Loucy (cell line): ENCODE measurements around the gene CRABP2.

Experiments
- H2AFZ ChIP-seq: fragments of 200-600 bp; sonication (generic); 2 replicates; pipeline ENCODE4 v1.6.0; 2016; ENCODE audit warnings: antibody characterized with exemption, mild to moderate bottlenecking, low read length, moderate library complexity
- H3F3A ChIP-seq: fragments of 200-600 bp; 2 replicates; pipeline ENCODE4 v1.6.0; 2016; ENCODE audit warnings: antibody characterized with exemption, low read depth, mild to moderate bottlenecking
- H3K27me3 ChIP-seq: fragments of 200-600 bp; sonication (generic); 2 replicates; pipeline ENCODE4 v1.6.1; 2014; ENCODE audit warnings: low read length, mild to moderate bottlenecking; ENCODE audit not compliant: insufficient read depth, poor library complexity, severe bottlenecking
- H3K36me3 ChIP-seq: fragments of 200-600 bp; sonication (generic); 2 replicates; pipeline ENCODE4 v1.6.1; 2016; ENCODE audit warnings: low read length; ENCODE audit not compliant: insufficient read depth
- H3K4me1 ChIP-seq: fragments of 200-600 bp; sonication (generic); 2 replicates; pipeline ENCODE4 v1.5.1; 2014; ENCODE audit warnings: low read length, mild to moderate bottlenecking; ENCODE audit not compliant: insufficient read depth, poor library complexity, severe bottlenecking
- H3K4me2 ChIP-seq: fragments of 200-600 bp; sonication (generic); 2 replicates; pipeline ENCODE4 v1.6.0; 2014; ENCODE audit warnings: antibody characterized with exemption, low read length, low read depth, mild to moderate bottlenecking; ENCODE audit not compliant: poor library complexity, severe bottlenecking
- H3K4me3 ChIP-seq: fragments of 200-600 bp; sonication (generic); 2 replicates; pipeline ENCODE4 v1.5.1; 2014; ENCODE audit warnings: low read length, mild to moderate bottlenecking, mixed read lengths; ENCODE audit not compliant: poor library complexity, severe bottlenecking
- H3K79me2 ChIP-seq: fragments of 200-600 bp; sonication (generic); 2 replicates; pipeline ENCODE4 v1.6.1; 2014; ENCODE audit warnings: low read length; ENCODE audit not compliant: insufficient read depth
- H3K9ac ChIP-seq: fragments of 200-600 bp; sonication (generic); 2 replicates; pipeline ENCODE4 v1.6.0; 2014; ENCODE audit warnings: mild to moderate bottlenecking, low read depth, low read length, moderate library complexity; ENCODE audit not compliant: poor library complexity, severe bottlenecking
- H3K9me2 ChIP-seq: fragments of 200-600 bp; sonication (generic); replicated peaks from 2 replicates; pipeline ENCODE4 v1.6.1; 2016; ENCODE audit warnings: low read depth, low read length, mixed read lengths
- H3K9me3 ChIP-seq: fragments of 200-600 bp; sonication (generic); 2 replicates; pipeline ENCODE4 v1.6.1; 2014; ENCODE audit warnings: mild to moderate bottlenecking, antibody characterized with exemption, low read length, low read depth; ENCODE audit not compliant: insufficient read depth
- H4K20me1 ChIP-seq: fragments of 200-600 bp; sonication (generic); 2 replicates; pipeline ENCODE4 v1.6.0; 2014; ENCODE audit warnings: antibody characterized with exemption, low read length, mild to moderate bottlenecking; ENCODE audit not compliant: insufficient read depth, poor library complexity, severe bottlenecking
- EZH2phosphoT487 ChIP-seq: fragments of 200-600 bp; IDR thresholded peaks from 2 replicates; pipeline ENCODE4 v1.6.1; 2018; ENCODE audit warnings: antibody characterized with exemption, mild to moderate bottlenecking, moderate library complexity, borderline replicate concordance
- TF ChIP-seq, protein P1 (sequence below): fragments of 200-600 bp; sonication (generic); conservative IDR thresholded peaks from 2 replicates; pipeline ENCODE4 v1.5.1; 2014; ENCODE audit warnings: mild to moderate bottlenecking, antibody characterized with exemption, low read length

Gene CRABP2

DNA sequence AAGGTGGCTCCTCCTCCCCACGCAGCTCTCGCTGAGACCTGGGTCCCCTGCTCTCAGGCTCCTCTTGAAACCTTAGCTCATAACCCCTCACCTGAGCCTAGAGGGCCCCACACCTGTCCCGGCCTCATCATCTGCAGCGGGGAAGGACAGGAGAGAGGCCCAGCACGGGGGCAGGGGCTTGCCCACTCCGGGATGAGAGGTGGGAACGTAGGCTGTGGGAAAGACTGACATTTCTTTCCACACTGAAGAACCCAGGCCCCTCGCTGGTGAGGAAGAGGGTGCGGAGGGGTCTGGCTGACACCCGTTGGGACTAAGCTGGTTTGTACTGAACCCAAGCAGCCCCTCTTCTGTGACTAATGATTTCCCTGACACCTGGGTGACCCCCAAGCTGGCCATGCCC lies 14.2 kb downstream of the CRABP2 start:
- H2AFZ ChIP-seq: no peak overlapping the region
- no peak overlapping the region for H3K4me3 ChIP-seq
- no peak overlapping the region for H3K4me2 ChIP-seq
- no peak overlapping the region for H3K9ac ChIP-seq
- peaks cover 21% of the 10 kb centered on the region for H3K4me1 ChIP-seq
- H3K79me2 ChIP-seq: no peaks in the 10 kb centered on the region
- H4K20me1 ChIP-seq: no peaks in the 10 kb centered on the region
- H3K9me2 ChIP-seq: no peaks in the 10 kb centered on the region
- H3K9me3 ChIP-seq: no peaks in the 10 kb centered on the region
- no peak for TF ChIP-seq EZH2phosphoT487
- TF ChIP-seq, protein P1, sequence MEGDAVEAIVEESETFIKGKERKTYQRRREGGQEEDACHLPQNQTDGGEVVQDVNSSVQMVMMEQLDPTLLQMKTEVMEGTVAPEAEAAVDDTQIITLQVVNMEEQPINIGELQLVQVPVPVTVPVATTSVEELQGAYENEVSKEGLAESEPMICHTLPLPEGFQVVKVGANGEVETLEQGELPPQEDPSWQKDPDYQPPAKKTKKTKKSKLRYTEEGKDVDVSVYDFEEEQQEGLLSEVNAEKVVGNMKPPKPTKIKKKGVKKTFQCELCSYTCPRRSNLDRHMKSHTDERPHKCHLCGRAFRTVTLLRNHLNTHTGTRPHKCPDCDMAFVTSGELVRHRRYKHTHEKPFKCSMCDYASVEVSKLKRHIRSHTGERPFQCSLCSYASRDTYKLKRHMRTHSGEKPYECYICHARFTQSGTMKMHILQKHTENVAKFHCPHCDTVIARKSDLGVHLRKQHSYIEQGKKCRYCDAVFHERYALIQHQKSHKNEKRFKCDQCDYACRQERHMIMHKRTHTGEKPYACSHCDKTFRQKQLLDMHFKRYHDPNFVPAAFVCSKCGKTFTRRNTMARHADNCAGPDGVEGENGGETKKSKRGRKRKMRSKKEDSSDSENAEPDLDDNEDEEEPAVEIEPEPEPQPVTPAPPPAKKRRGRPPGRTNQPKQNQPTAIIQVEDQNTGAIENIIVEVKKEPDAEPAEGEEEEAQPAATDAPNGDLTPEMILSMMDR: no peak
- H3K36me3 ChIP-seq: no peaks in the 10 kb centered on the region
- no peaks in the 10 kb centered on the region for H3F3A ChIP-seq
- no peaks in the 10 kb centered on the region for H3K27me3 ChIP-seq

DNA sequence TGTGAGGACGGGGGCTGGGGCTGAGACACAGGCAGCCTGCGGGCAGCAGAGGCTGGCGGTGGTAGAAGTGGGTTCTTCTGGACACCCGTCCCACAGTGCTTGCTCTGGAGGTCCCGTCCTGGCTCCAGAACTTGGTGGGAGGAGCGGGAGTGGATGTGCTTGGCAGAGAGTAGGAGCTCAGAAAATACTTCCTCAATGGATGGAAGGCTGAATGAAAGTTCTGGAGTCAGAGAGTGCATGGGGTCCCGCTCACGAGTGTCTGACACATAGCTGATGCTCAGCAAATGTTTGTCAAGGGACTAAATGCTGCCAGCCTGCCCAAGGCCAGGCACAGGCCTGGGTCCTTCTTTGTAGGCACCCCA lies 14.7 kb downstream of the CRABP2 start:
- H4K20me1 ChIP-seq: no peaks in the 10 kb centered on the region
- H3K4me3 ChIP-seq: no peak overlapping the region
- H3K36me3 ChIP-seq: no peaks in the 10 kb centered on the region
- no peaks in the 10 kb centered on the region for H3K9me3 ChIP-seq
- H3F3A ChIP-seq: no peaks in the 10 kb centered on the region
- no peak overlapping the region for H2AFZ ChIP-seq
- TF ChIP-seq EZH2phosphoT487: no peak
- TF ChIP-seq, protein P1: no peak
- no peak overlapping the region for H3K9ac ChIP-seq
- H3K9me2 ChIP-seq: no peaks in the 10 kb centered on the region
- H3K4me1 ChIP-seq: peaks cover 21% of the 10 kb centered on the region
- H3K4me2 ChIP-seq: no peak overlapping the region
- no peaks in the 10 kb centered on the region for H3K27me3 ChIP-seq
- H3K79me2 ChIP-seq: no peaks in the 10 kb centered on the region

DNA sequence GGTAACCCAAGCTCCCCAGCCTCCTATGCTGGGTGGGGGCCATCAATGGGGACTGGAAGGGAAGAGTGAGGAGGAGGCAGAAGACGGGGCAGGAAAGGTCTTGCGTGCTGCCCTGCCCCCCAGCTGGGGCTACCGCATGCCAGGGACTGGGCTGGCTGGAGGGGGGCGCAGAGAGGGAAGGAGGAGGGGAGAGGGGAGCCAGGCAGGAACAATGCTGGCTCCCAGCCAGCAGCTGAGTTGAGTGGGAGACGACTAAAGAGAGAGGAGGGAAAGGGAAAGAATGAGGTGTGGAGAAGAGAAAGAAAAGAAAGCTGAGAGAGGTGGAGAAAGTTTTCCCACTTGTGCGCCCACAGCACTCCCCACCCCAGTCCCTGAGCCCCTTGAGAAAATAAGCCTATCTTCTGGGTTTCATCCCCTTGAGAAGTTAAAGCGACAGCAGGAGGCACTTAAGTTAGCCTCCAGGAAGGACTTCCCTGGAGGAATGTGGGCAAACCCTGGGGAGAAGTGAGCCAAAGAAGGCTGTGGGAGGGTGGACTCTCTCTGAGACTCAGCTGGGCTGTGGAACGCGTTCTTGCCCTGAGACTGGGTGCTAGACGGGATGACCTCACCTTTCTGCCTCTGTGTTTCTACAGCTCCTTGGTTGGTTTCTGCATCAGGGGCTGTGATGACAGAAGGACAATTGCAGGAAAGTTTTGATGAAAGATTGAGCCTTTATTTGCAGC lies 15.3 kb downstream of the CRABP2 start:
- no peak overlapping the region for H2AFZ ChIP-seq
- no peaks in the 10 kb centered on the region for H3K27me3 ChIP-seq
- H3K4me3 ChIP-seq: no peak overlapping the region
- H3K9me3 ChIP-seq: no peaks in the 10 kb centered on the region
- H3K4me2 ChIP-seq: no peak overlapping the region
- H3K36me3 ChIP-seq: no peaks in the 10 kb centered on the region
- no peak for TF ChIP-seq EZH2phosphoT487
- TF ChIP-seq, protein P1: no peak
- H3F3A ChIP-seq: no peaks in the 10 kb centered on the region
- H3K9me2 ChIP-seq: no peaks in the 10 kb centered on the region
- no peaks in the 10 kb centered on the region for H4K20me1 ChIP-seq
- H3K9ac ChIP-seq: no peak overlapping the region
- H3K79me2 ChIP-seq: no peaks in the 10 kb centered on the region
- H3K4me1 ChIP-seq: peaks cover 21% of the 10 kb centered on the region
